Hepatocyte (in vitro differentiated cells): Measurements from ENCODE around the gene SIGLEC9. TPM values are rescaled to one million over a fixed set of nuclear protein-coding genes. Genes with fewer than 3 reads are reported as not detected.

ENCODE experiments used
- DNase-seq: peaks from one replicate; pipeline ENCODE4 v3.0.0-alpha.2; 2016; ENCODE audit warnings: low spot score
- H2AFZ ChIP-seq: fragments of 200-600 bp; sonication (generic); 2 replicates; pipeline ENCODE4 v1.6.0; 2016; ENCODE audit warnings: antibody characterized with exemption, mild to moderate bottlenecking
- H3K27ac ChIP-seq: fragments of 200-600 bp; sonication (generic); 2 replicates; pipeline ENCODE4 v1.5.1; 2016; ENCODE audit warnings: mild to moderate bottlenecking
- H3K27me3 ChIP-seq: fragments of 200-600 bp; sonication (generic); 2 replicates; pipeline ENCODE4 v1.6.1; 2016
- H3K36me3 ChIP-seq: fragments of 200-600 bp; sonication (generic); replicated peaks from 2 replicates; pipeline ENCODE4 v1.5.1; 2016; ENCODE audit warnings: low read depth; ENCODE audit not compliant: insufficient read depth
- H3K4me1 ChIP-seq: fragments of 200-600 bp; sonication (generic); 2 replicates; pipeline ENCODE4 v1.5.1; 2016; ENCODE audit warnings: mild to moderate bottlenecking, moderate library complexity; ENCODE audit not compliant: insufficient read depth
- H3K4me2 ChIP-seq: fragments of 200-600 bp; sonication (generic); 2 replicates; pipeline ENCODE4 v1.6.0; 2016
- H3K4me3 ChIP-seq: fragments of 200-600 bp; sonication (generic); 2 replicates; pipeline ENCODE4 v1.5.1; 2016; ENCODE audit warnings: mild to moderate bottlenecking
- H3K79me2 ChIP-seq: fragments of 200-600 bp; sonication (generic); 2 replicates; pipeline ENCODE4 v1.6.0; 2017; ENCODE audit warnings: mild to moderate bottlenecking
- H3K9me2 ChIP-seq: fragments of 200-600 bp; sonication (generic); replicated peaks from 2 replicates; pipeline ENCODE4 v1.6.0; 2017; ENCODE audit warnings: mild to moderate bottlenecking; ENCODE audit not compliant: insufficient read depth
- H3K9me3 ChIP-seq: fragments of 200-600 bp; sonication (generic); 2 replicates; pipeline ENCODE4 v1.5.1; 2016; ENCODE audit warnings: low read depth, mild to moderate bottlenecking
- H4K20me1 ChIP-seq: fragments of 200-600 bp; sonication (generic); 2 replicates; pipeline ENCODE4 v1.6.0; 2016; ENCODE audit warnings: mild to moderate bottlenecking; ENCODE audit not compliant: insufficient read depth, poor library complexity, severe bottlenecking
- CTCF ChIP-seq: fragments of 200-600 bp; sonication (generic); IDR thresholded peaks from 2 replicates; pipeline ENCODE4 v1.5.1; 2016; ENCODE audit warnings: antibody characterized with exemption, mild to moderate bottlenecking; ENCODE audit not compliant: poor library complexity
- EZH2 ChIP-seq: fragments of 200-600 bp; sonication (generic); IDR thresholded peaks from 2 replicates; pipeline ENCODE4 v1.6.1; 2016; ENCODE audit warnings: antibody characterized with exemption, mild to moderate bottlenecking, borderline replicate concordance
- EZH2phosphoT487 ChIP-seq: fragments of 200-600 bp; sonication (generic); IDR thresholded peaks from one replicate; pipeline ENCODE4 v1.6.1; 2018; ENCODE audit warnings: antibody characterized with exemption, mild to moderate bottlenecking, low read depth, moderate library complexity; ENCODE audit not compliant: unreplicated experiment, severe bottlenecking
- WGBS: methylation state at CpG from one replicate; pipeline ENCODE4 v1.1.6; 2016; ENCODE audit warnings: low lambda C conversion rate; ENCODE audit errors: missing lambda C conversion rate; 5-methylcytosine and 5-hydroxymethylcytosine counted together
- polyA plus RNA-seq: library from polyadenylated mRNA; unstranded; fragments of >200 nt; fragmentation: Nextera tagmentation; extraction: Ambion mirVana; gene quantifications from 2 replicates; pipeline ENCODE4 v1.2.1, GENCODE V29; 2016
- total RNA-seq: library from RNA; depleted of rRNA; stranded (reverse); fragments of >200 nt; gene quantifications from 2 replicates; pipeline ENCODE4 v1.2.3, GENCODE V29; 2014

Gene SIGLEC9
- total and polyA plus RNA-seq, 2 experiments from 2014 or later, result 0.77 to 1.5 TPM

GRCh38 chr19:51161266-51161665 is 36.6 kb downstream of the SIGLEC9 start:
- peaks cover 3% of the 10 kb centered on the region for H3K27me3 ChIP-seq
- no peak overlapping the region for H2AFZ ChIP-seq
- no peaks in the 10 kb centered on the region for H3K79me2 ChIP-seq
- no peaks in the 10 kb centered on the region for H3K9me3 ChIP-seq
- H3K4me3 ChIP-seq, result no peak overlapping the region
- no peak overlapping the region for H3K27ac ChIP-seq
- WGBS, result 75% methylated on average over 1 of the region's 1 CpG
- no peaks in the 10 kb centered on the region for H3K9me2 ChIP-seq
- DNase-seq, result no peak
- no peak for TF ChIP-seq CTCF
- peaks cover 4% of the 10 kb centered on the region for H3K4me1 ChIP-seq
- no peak overlapping the region for H3K4me2 ChIP-seq
- no peaks in the 10 kb centered on the region for H4K20me1 ChIP-seq
- no peaks in the 10 kb centered on the region for H3K36me3 ChIP-seq

- 91% methylated on average over 4 of the region's 4 CpGs for WGBS
- Histone ChIP-seq H3K36me3 (no peaks in the 10 kb centered on the region), H2AFZ (no peak overlapping the region), H3K27me3 (peaks cover 3% of the 10 kb centered on the region), H3K4me2 (no peak overlapping the region), H3K4me3 (no peak overlapping the region), H3K9me2 (no peaks in the 10 kb centered on the region), H3K79me2 (no peaks in the 10 kb centered on the region), H4K20me1 (no peaks in the 10 kb centered on the region), H3K9me3 (no peaks in the 10 kb centered on the region), H3K27ac (no peak overlapping the region), H3K4me1 (peaks cover 3% of the 10 kb centered on the region)
- DNase-seq, result no peak
- no peak for TF ChIP-seq EZH2
- TF ChIP-seq CTCF, result no peak
- no peak for TF ChIP-seq EZH2phosphoT487
Measured at GRCh38 chr19:51161867-51162496, 37.3 kb downstream of the SIGLEC9 start.

- Histone ChIP-seq H4K20me1 (no peaks in the 10 kb centered on the region), H3K79me2 (no peaks in the 10 kb centered on the region), H3K36me3 (no peaks in the 10 kb centered on the region), H3K27ac (no peak overlapping the region), H3K4me2 (no peak overlapping the region), H3K4me1 (no peaks in the 10 kb centered on the region), H3K9me3 (no peaks in the 10 kb centered on the region), H3K9me2 (no peaks in the 10 kb centered on the region), H2AFZ (no peak overlapping the region), H3K27me3 (peaks cover 3% of the 10 kb centered on the region), H3K4me3 (no peak overlapping the region)
- no peak for TF ChIP-seq EZH2phosphoT487
- TF ChIP-seq EZH2, result no peak
- TF ChIP-seq CTCF, result no peak
- WGBS, result 85% methylated on average over 3 of the region's 3 CpGs
- DNase-seq, result no peak
Measured at GRCh38 chr19:51163257-51163656, 38.6 kb downstream of the SIGLEC9 start.

GRCh38 chr19:51164215-51164614 is 39.5 kb downstream of the SIGLEC9 start:
- no peak for TF ChIP-seq EZH2
- TF ChIP-seq EZH2phosphoT487, result no peak
- no peak for TF ChIP-seq CTCF
- no peak overlapping the region for H3K4me3 ChIP-seq
- H3K9me3 ChIP-seq, result no peaks in the 10 kb centered on the region
- H2AFZ ChIP-seq, result no peak overlapping the region
- no peak overlapping the region for H3K27ac ChIP-seq
- no peaks in the 10 kb centered on the region for H3K36me3 ChIP-seq
- no peaks in the 10 kb centered on the region for H3K4me1 ChIP-seq
- 78% methylated on average over 3 of the region's 3 CpGs for WGBS
- no peaks in the 10 kb centered on the region for H3K79me2 ChIP-seq
- H3K4me2 ChIP-seq, result no peak overlapping the region
- H3K27me3 ChIP-seq, result peaks cover 3% of the 10 kb centered on the region
- H4K20me1 ChIP-seq, result no peaks in the 10 kb centered on the region
- no peak for DNase-seq
- no peaks in the 10 kb centered on the region for H3K9me2 ChIP-seq
